HEK293 (cell line): ENCODE measurements around the gene MTOR.

Experiments
- CTCF ChIA-PET: fragments of 350-600 bp; formaldehyde crosslinking; extraction: SDS; loops from one replicate; lab custom pipeline; 2021; ENCODE audit warnings: antibody characterized with exemption; lab: Yijun Ruan, JAX
- POLR2A ChIA-PET: fragments of 300-600 bp; formaldehyde crosslinking; extraction: SDS; loops from one replicate; lab custom pipeline; 2020; ENCODE audit warnings: antibody characterized with exemption, inconsistent platforms; lab: Yijun Ruan, JAX
- H3K27ac ChIP-seq: fragments of 200-500 bp; sonication (Bioruptor generic); 2 replicates; pipeline ENCODE4 v1.5.1; 2014; ENCODE audit warnings: low read depth, low read length, control low read depth, inconsistent platforms; ENCODE audit errors: extremely low read depth
- H3K36me3 ChIP-seq, 2 experiments: fragments of 200-500 bp in 1 of 2; sonication (Bioruptor generic) in 1 of 2; 1 replicate in 1 of 2; 2 replicates in 1 of 2; pipeline ENCODE4 v1.5.1; 2014 to 2017; ENCODE audit warnings: inconsistent platforms in 2 of 2, low read length in 2 of 2; ENCODE audit not compliant: control insufficient read depth in 2 of 2, insufficient read depth in 1 of 2
- H3K4me1 ChIP-seq: fragments of 200-500 bp; sonication (Bioruptor generic); 2 replicates; pipeline ENCODE4 v1.5.1; 2014; ENCODE audit warnings: mild to moderate bottlenecking, low read length, inconsistent platforms; ENCODE audit not compliant: control insufficient read depth, insufficient read depth
- H3K4me3 ChIP-seq: 2 replicates; pipeline ENCODE4 v1.5.1; 2011; ENCODE audit warnings: low read depth, mild to moderate bottlenecking, control low read depth, low read length, moderate library complexity
- H3K9me3 ChIP-seq: fragments of 200-500 bp; sonication (Bioruptor generic); 2 replicates; pipeline ENCODE4 v1.5.1; 2014; ENCODE audit warnings: low read depth, low read length, inconsistent platforms; ENCODE audit not compliant: control insufficient read depth, insufficient read depth
- FEZF1 ChIP-seq: fragments of 450-650 bp; formaldehyde crosslinking; IDR thresholded peaks from 2 replicates; pipeline ENCODE4 v1.5.1; 2016; ENCODE audit warnings: missing biosample characterization, missing genetic modification characterization
- GLI4 ChIP-seq: fragments of 450-650 bp; formaldehyde crosslinking; IDR thresholded peaks from 2 replicates; pipeline ENCODE4 v1.5.1; 2016; ENCODE audit warnings: missing biosample characterization, missing genetic modification characterization
- KLF10 ChIP-seq: fragments of 450-650 bp; IDR thresholded peaks from 2 replicates; pipeline ENCODE4 v1.5.1; 2018; ENCODE audit warnings: missing biosample characterization, mild to moderate bottlenecking, missing genetic modification characterization
- RBAK ChIP-seq: fragments of 450-650 bp; formaldehyde crosslinking; IDR thresholded peaks from 2 replicates; pipeline ENCODE4 v1.5.1; 2016; ENCODE audit warnings: missing biosample characterization, missing genetic modification characterization
- SALL2 ChIP-seq: fragments of 450-650 bp; formaldehyde crosslinking; IDR thresholded peaks from 2 replicates; pipeline ENCODE4 v1.5.0; 2017; ENCODE audit warnings: missing biosample characterization, mild to moderate bottlenecking, missing genetic modification characterization, borderline replicate concordance
- WT1 ChIP-seq: fragments of 450-650 bp; formaldehyde crosslinking; IDR thresholded peaks from 2 replicates; pipeline ENCODE4 v1.5.1; 2016; ENCODE audit warnings: missing biosample characterization, missing genetic modification characterization
- ZFP3 ChIP-seq: fragments of 450-650 bp; formaldehyde crosslinking; IDR thresholded peaks from 2 replicates; pipeline ENCODE4 v1.5.1; 2016; ENCODE audit warnings: low read depth, missing biosample characterization, missing genetic modification characterization
- ZNF112 ChIP-seq: fragments of 450-650 bp; formaldehyde crosslinking; IDR thresholded peaks from 2 replicates; pipeline ENCODE4 v1.5.0; 2017; ENCODE audit warnings: missing biosample characterization, missing genetic modification characterization
- ZNF266 ChIP-seq: fragments of 450-650 bp; formaldehyde crosslinking; IDR thresholded peaks from 2 replicates; pipeline ENCODE4 v1.5.1; 2016; ENCODE audit warnings: missing biosample characterization, missing genetic modification characterization, low read depth
- ZNF341 ChIP-seq: fragments of 450-650 bp; formaldehyde crosslinking; IDR thresholded peaks from 2 replicates; pipeline ENCODE4; 2016; ENCODE audit warnings: low read depth, missing biosample characterization, missing genetic modification characterization
- ZNF544 ChIP-seq: fragments of 450-650 bp; formaldehyde crosslinking; IDR thresholded peaks from 2 replicates; pipeline ENCODE4 v1.5.0; 2017; ENCODE audit warnings: missing biosample characterization, missing genetic modification characterization
- ZNF549 ChIP-seq: fragments of 450-650 bp; IDR thresholded peaks from 2 replicates; pipeline ENCODE4 v1.5.1; 2018; ENCODE audit warnings: missing biosample characterization, missing genetic modification characterization, mild to moderate bottlenecking, inconsistent platforms, moderate library complexity
- ZNF560 ChIP-seq: fragments of 450-650 bp; formaldehyde crosslinking; IDR thresholded peaks from 2 replicates; pipeline ENCODE4 v1.5.1; 2017; ENCODE audit warnings: missing biosample characterization, missing genetic modification characterization, borderline replicate concordance
- ZNF654 ChIP-seq: fragments of 450-650 bp; formaldehyde crosslinking; IDR thresholded peaks from 2 replicates; pipeline ENCODE4 v1.5.1; 2016; ENCODE audit warnings: low read depth, missing biosample characterization, missing genetic modification characterization
- ZNF670 ChIP-seq: fragments of 450-650 bp; formaldehyde crosslinking; IDR thresholded peaks from 2 replicates; pipeline ENCODE4 v1.5.1; 2016; ENCODE audit warnings: missing biosample characterization, missing genetic modification characterization, low read depth
- ZNF791 ChIP-seq: fragments of 450-650 bp; formaldehyde crosslinking; IDR thresholded peaks from 2 replicates; pipeline ENCODE4 v1.5.1; 2016; ENCODE audit warnings: missing biosample characterization, missing genetic modification characterization
- ZSCAN30 ChIP-seq: fragments of 450-650 bp; IDR thresholded peaks from 2 replicates; pipeline ENCODE4 v1.5.1; 2018; ENCODE audit warnings: missing biosample characterization, mild to moderate bottlenecking, missing genetic modification characterization, moderate library complexity
- TF ChIP-seq, protein P1 (sequence below): fragments of 450-650 bp; IDR thresholded peaks from 2 replicates; pipeline ENCODE4 v1.5.1; 2018; ENCODE audit warnings: missing biosample characterization, missing genetic modification characterization
- TF ChIP-seq, protein P2 (sequence below): sonication (generic); formaldehyde crosslinking; IDR thresholded peaks from 2 replicates; pipeline ENCODE4 v1.8.1; 2022; ENCODE audit warnings: mild to moderate bottlenecking, moderate library complexity, missing genetic modification reagents
- TF ChIP-seq, protein P3 (sequence below): fragments of 450-650 bp; formaldehyde crosslinking; IDR thresholded peaks from 2 replicates; pipeline ENCODE4 v1.5.1; 2016; ENCODE audit warnings: missing biosample characterization, missing genetic modification characterization
- TF ChIP-seq, protein P4 (sequence below): fragments of 450-650 bp; formaldehyde crosslinking; IDR thresholded peaks from 2 replicates; pipeline ENCODE4 v1.5.1; 2016; ENCODE audit warnings: missing biosample characterization, missing genetic modification characterization

Gene MTOR

DNA sequence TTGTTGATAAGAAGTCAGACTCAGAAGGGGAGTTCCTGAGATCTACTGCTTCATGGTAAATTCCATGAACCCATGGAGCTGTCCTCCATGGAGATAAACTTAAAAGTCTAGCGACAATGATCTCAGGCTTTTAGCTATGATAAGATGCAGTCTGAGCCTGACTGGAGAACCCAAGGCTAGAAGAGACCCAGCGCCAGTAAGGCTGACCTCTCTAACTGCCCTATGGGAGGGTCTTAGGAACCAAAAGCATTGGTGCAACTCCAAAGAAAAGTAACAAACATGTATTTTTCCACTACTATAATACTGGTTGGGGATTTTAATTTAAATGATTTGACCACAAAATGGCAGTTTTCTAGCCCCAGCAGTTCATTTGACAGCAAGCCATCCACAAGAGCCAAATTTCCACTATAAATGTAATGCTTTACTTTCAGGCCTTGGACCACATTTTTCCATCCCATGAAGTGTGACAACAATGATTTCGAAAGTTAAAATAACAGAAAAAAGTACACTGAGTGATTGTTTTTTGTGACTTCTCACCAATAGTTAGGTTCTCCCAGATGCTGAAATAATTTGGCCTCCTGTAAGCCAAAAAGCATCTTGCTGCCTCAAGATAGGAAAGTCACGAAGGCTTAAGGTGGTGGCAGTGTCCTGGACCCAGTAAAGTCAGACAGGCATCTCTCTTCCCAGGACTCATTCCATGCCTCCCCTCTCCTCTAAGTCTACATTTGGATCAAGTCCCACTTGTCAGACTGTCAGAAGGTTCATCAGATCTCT is 119.5 kb downstream of the MTOR start:
- Histone ChIP-seq H3K36me3 (peaks cover 13 to 89% of the 10 kb centered on the region in 2 experiments; a peak in 2 of 3 replicates), H3K4me3 (no peak overlapping the region), H3K27ac (no peak overlapping the region), H3K9me3 (no peaks in the 10 kb centered on the region), H3K4me1 (no peaks in the 10 kb centered on the region)
- TF ChIP-seq, protein P1, sequence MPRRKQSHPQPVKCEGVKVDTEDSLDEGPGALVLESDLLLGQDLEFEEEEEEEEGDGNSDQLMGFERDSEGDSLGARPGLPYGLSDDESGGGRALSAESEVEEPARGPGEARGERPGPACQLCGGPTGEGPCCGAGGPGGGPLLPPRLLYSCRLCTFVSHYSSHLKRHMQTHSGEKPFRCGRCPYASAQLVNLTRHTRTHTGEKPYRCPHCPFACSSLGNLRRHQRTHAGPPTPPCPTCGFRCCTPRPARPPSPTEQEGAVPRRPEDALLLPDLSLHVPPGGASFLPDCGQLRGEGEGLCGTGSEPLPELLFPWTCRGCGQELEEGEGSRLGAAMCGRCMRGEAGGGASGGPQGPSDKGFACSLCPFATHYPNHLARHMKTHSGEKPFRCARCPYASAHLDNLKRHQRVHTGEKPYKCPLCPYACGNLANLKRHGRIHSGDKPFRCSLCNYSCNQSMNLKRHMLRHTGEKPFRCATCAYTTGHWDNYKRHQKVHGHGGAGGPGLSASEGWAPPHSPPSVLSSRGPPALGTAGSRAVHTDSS (tag by site-specific recombination) = no peak
- no peak for TF ChIP-seq FEZF1 (tag by site-specific recombination)
- TF ChIP-seq RBAK (tag by site-specific recombination) = no peak
- TF ChIP-seq, protein P2, sequence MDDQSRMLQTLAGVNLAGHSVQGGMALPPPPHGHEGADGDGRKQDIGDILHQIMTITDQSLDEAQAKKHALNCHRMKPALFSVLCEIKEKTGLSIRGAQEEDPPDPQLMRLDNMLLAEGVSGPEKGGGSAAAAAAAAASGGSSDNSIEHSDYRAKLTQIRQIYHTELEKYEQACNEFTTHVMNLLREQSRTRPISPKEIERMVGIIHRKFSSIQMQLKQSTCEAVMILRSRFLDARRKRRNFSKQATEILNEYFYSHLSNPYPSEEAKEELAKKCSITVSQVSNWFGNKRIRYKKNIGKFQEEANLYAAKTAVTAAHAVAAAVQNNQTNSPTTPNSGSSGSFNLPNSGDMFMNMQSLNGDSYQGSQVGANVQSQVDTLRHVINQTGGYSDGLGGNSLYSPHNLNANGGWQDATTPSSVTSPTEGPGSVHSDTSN (CRISPR knock-in tag) = no peak
- TF ChIP-seq WT1 = no peak
- TF ChIP-seq ZSCAN30 (tag by site-specific recombination) = no peak
- no peak for TF ChIP-seq ZNF112 (tag by site-specific recombination)
- no peak for TF ChIP-seq ZNF791 (tag by site-specific recombination)
- TF ChIP-seq ZNF341 (tag by site-specific recombination) = no peak
- TF ChIP-seq ZNF549 = no peak
- TF ChIP-seq ZNF544 = no peak
- no peak for TF ChIP-seq KLF10 (tag by site-specific recombination)
- TF ChIP-seq, protein P3, sequence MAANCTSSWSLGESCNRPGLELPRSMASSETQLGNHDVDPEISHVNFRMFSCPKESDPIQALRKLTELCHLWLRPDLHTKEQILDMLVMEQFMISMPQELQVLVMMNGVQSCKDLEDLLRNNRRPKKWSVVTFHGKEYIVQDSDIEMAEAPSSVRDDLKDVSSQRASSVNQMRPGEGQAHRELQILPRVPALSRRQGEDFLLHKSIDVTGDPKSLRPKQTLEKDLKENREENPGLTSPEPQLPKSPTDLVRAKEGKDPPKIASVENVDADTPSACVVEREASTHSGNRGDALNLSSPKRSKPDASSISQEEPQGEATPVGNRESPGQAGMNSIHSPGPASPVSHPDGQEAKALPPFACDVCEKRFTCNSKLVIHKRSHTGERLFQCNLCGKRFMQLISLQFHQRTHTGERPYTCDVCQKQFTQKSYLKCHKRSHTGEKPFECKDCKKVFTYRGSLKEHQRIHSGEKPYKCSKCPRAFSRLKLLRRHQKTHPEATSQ (tag by site-specific recombination) = no peak
- TF ChIP-seq GLI4 (tag by site-specific recombination) = no peak
- TF ChIP-seq ZFP3 = no peak
- TF ChIP-seq ZNF670 (tag by site-specific recombination) = no peak
- no peak for TF ChIP-seq ZNF560 (tag by site-specific recombination)
- no peak for TF ChIP-seq ZNF654 (tag by site-specific recombination)
- TF ChIP-seq, all 188 proteins: peak for 0
- POLR2A ChIA-PET = no interaction called here
- CTCF ChIA-PET = no interaction called here

DNA sequence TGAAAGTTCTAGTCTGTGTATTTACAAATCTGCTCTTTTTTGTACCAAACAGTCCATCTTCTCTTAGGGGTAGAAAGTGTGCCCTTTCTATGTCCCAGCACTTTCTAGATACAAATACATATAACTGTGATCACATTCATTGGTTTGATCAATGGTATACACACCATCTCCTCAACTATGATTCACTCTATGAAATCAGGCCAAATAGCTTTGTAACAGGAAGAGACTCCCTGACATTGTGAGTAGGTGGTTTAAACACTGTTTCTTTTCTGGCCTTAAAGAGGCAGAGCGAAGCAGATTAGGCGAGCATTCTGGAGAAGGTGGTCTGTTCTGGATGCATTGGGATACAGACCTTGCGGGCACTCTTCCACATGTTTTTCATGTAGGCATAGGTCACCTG is 123.4 kb downstream of the MTOR start:
- ChIA-PET CTCF (no interaction called here), POLR2A (no interaction called here)
- peaks cover 13 to 81% of the 10 kb centered on the region in 2 experiments; a peak in 2 of 3 replicates for H3K36me3 ChIP-seq

More for the DNA sequence above, 123.4 kb downstream of the MTOR start:
- H3K9me3 ChIP-seq = no peaks in the 10 kb centered on the region
- no peak overlapping the region for H3K4me3 ChIP-seq
- peaks cover 4% of the 10 kb centered on the region; the same call in 1 of the 2 replicates for H3K4me1 ChIP-seq
- TF ChIP-seq ZNF266 (no peak), SALL2 (tag by site-specific recombination) (no peak)
- TF ChIP-seq, protein P4, sequence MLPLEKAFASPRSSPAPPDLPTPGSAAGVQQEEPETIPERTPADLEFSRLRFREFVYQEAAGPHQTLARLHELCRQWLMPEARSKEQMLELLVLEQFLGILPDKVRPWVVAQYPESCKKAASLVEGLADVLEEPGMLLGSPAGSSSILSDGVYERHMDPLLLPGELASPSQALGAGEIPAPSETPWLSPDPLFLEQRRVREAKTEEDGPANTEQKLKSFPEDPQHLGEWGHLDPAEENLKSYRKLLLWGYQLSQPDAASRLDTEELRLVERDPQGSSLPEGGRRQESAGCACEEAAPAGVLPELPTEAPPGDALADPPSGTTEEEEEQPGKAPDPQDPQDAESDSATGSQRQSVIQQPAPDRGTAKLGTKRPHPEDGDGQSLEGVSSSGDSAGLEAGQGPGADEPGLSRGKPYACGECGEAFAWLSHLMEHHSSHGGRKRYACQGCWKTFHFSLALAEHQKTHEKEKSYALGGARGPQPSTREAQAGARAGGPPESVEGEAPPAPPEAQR (tag by site-specific recombination) = no peak
- H3K27ac ChIP-seq = no peak overlapping the region
